H1 (cell line): ENCODE measurements around the gene SLC27A5. TPM values are rescaled to one million over a fixed set of nuclear protein-coding genes. Genes with fewer than 3 reads are reported as not detected.

ENCODE experiments used
- CTCF ChIA-PET: fragments of 300-600 bp; sonication (Branson Sonifier 250); formaldehyde crosslinking; loops from one replicate; lab custom pipeline; 2021; ENCODE audit not compliant: partially characterized antibody; lab: Charles Lee
- POLR2A ChIA-PET: fragments of 300-600 bp; sonication (Branson Sonifier 250); formaldehyde crosslinking; loops from one replicate; lab custom pipeline; 2021; ENCODE audit warnings: inconsistent platforms; ENCODE audit not compliant: partially characterized antibody; lab: Charles Lee
- DNase-seq, 2 experiments: peaks; one replicate each; pipeline versions ENCODE4 v3.0.0 to v3.0.0-alpha.2; 2010 to 2022; ENCODE audit warnings: low spot score in 2 of 2, low read depth in 1 of 2, mixed read lengths in 1 of 2
- FAIRE-seq: peaks from 2 replicates; lab custom pipeline; 2011; peaks lifted over from hg19 to GRCh38; lab: Jason Lieb, UNC
- H2AFZ ChIP-seq: 2 replicates; pipeline ENCODE4 v1.8.1; 2012; ENCODE audit warnings: low read length, inconsistent platforms
- H2AK5ac ChIP-seq: 2 replicates; pipeline ENCODE4 v1.6.1; 2013; ENCODE audit warnings: low read depth, low read length
- H2BK120ac ChIP-seq: replicated peaks from 2 replicates; pipeline ENCODE3; 2013; ENCODE audit warnings: low read depth, low read length, inconsistent platforms
- H2BK12ac ChIP-seq: 2 replicates; pipeline ENCODE4 v1.6.1; 2013; ENCODE audit warnings: low read depth, low read length
- H2BK15ac ChIP-seq: 2 replicates; pipeline ENCODE4 v1.6.1; 2013; ENCODE audit warnings: low read length
- H2BK20ac ChIP-seq: 2 replicates; pipeline ENCODE4 v1.6.1; 2013; ENCODE audit warnings: low read length
- H2BK5ac ChIP-seq: 2 replicates; pipeline ENCODE4 v1.6.1; 2013; ENCODE audit warnings: low read depth, low read length
- H3K14ac ChIP-seq: 2 replicates; pipeline ENCODE4 v1.6.1; 2013; ENCODE audit warnings: inconsistent platforms; ENCODE audit not compliant: insufficient read length
- H3K18ac ChIP-seq: 2 replicates; pipeline ENCODE4 v1.6.1; 2013; ENCODE audit warnings: low read length; ENCODE audit errors: extremely low read depth
- H3K23ac ChIP-seq: 2 replicates; pipeline ENCODE4 v1.6.1; 2013; ENCODE audit warnings: inconsistent platforms; ENCODE audit not compliant: insufficient read length
- H3K23me2 ChIP-seq: 2 replicates; pipeline ENCODE4 v1.6.1; 2013; ENCODE audit warnings: low read depth, low read length
- H3K27ac ChIP-seq: 2 replicates; pipeline ENCODE4 v1.6.1; 2011; ENCODE audit warnings: low read depth, low read length, inconsistent platforms
- H3K27me3 ChIP-seq, 4 experiments: replicated peaks in 1 of 4; 1 replicate in 1 of 4; 2 replicates in 3 of 4; pipeline versions ENCODE4 v1.6.1 to v1.8.1; 2011 to 2013; ENCODE audit warnings: low read length in 3 of 4, mild to moderate bottlenecking in 3 of 4, inconsistent platforms in 2 of 4, mixed read lengths in 2 of 4, moderate library complexity in 1 of 4; ENCODE audit not compliant: control insufficient read depth in 3 of 4, insufficient read depth in 3 of 4; ENCODE audit errors: extremely low read depth in 1 of 4
- H3K36me3 ChIP-seq, 4 experiments: 2 replicates each; pipeline versions ENCODE4 v1.6.1 to v1.8.1; 2011 to 2013; ENCODE audit warnings: mild to moderate bottlenecking in 4 of 4, low read length in 3 of 4, moderate library complexity in 2 of 4, control low read depth in 1 of 4, inconsistent platforms in 1 of 4; ENCODE audit not compliant: insufficient read depth in 4 of 4, control insufficient read depth in 2 of 4
- H3K4ac ChIP-seq: replicated peaks from 2 replicates; pipeline ENCODE3; 2013; ENCODE audit warnings: low read length, low read depth, mixed read lengths, inconsistent platforms; ENCODE audit not compliant: insufficient read length
- H3K4me1 ChIP-seq, 4 experiments: replicated peaks in 1 of 4; 1 replicate in 1 of 4; 2 replicates in 3 of 4; pipeline versions ENCODE4 v1.6.1 to v1.8.1; 2011 to 2013; ENCODE audit warnings: low read length in 3 of 4, inconsistent platforms in 2 of 4, mixed read lengths in 1 of 4; ENCODE audit not compliant: insufficient read depth in 4 of 4, control insufficient read depth in 3 of 4
- H3K4me2 ChIP-seq, 2 experiments: 2 replicates each; pipeline versions ENCODE4 v1.6.1 to v1.8.1; 2011 to 2013; ENCODE audit warnings: low read depth in 2 of 2, low read length in 2 of 2, control low read depth in 1 of 2, inconsistent platforms in 1 of 2, mild to moderate bottlenecking in 1 of 2; ENCODE audit not compliant: insufficient read depth in 1 of 2
- H3K4me3 ChIP-seq, 4 experiments: fragments of 200-600, 300-600 bp in 1 of 4; sonication (generic), shearing (Covaris generic), sonication (Bioruptor Twin) in 1 of 4; 2 replicates each; pipeline versions ENCODE4 v1.5.1 to v1.8.1; 2011 to 2016; ENCODE audit warnings: low read length in 4 of 4, low read depth in 3 of 4, control low read depth in 2 of 4, inconsistent platforms in 2 of 4, mild to moderate bottlenecking in 2 of 4, mixed read lengths in 1 of 4, moderate library complexity in 1 of 4; ENCODE audit not compliant: insufficient read depth in 2 of 4; ENCODE audit errors: extremely low read depth in 1 of 4
- H3K56ac ChIP-seq: replicated peaks from 2 replicates; pipeline ENCODE3; 2013; ENCODE audit warnings: low read depth, mild to moderate bottlenecking, mixed read lengths, low read length, inconsistent platforms; ENCODE audit not compliant: insufficient read length
- H3K79me1 ChIP-seq: 2 replicates; pipeline ENCODE4 v1.6.1; 2013; ENCODE audit warnings: low read depth, low read length, control low read depth
- H3K79me2 ChIP-seq, 2 experiments: 2 replicates each; pipeline versions ENCODE4 v1.6.1 to v1.8.1; 2012 to 2013; ENCODE audit warnings: low read length in 2 of 2, mild to moderate bottlenecking in 2 of 2, inconsistent platforms in 1 of 2; ENCODE audit not compliant: insufficient read depth in 2 of 2, control insufficient read depth in 1 of 2
- H3K9ac ChIP-seq, 4 experiments: replicated peaks in 1 of 4; 1 replicate in 1 of 4; 2 replicates in 3 of 4; pipeline versions ENCODE4 v1.6.1 to v1.8.1; 2011 to 2013; ENCODE audit warnings: low read depth in 3 of 4, low read length in 3 of 4, control low read depth in 2 of 4, mild to moderate bottlenecking in 2 of 4, moderate library complexity in 2 of 4, inconsistent platforms in 1 of 4; ENCODE audit errors: extremely low read depth in 1 of 4
- H3K9me3 ChIP-seq, 2 experiments: 2 replicates each; pipeline versions ENCODE4 v1.6.1 to v1.8.1; 2012 to 2013; ENCODE audit warnings: mild to moderate bottlenecking in 2 of 2, moderate library complexity in 2 of 2, control low read depth in 1 of 2, inconsistent platforms in 1 of 2, low read depth in 1 of 2, low read length in 1 of 2, mixed read lengths in 1 of 2; ENCODE audit not compliant: insufficient read depth in 2 of 2
- H4K20me1 ChIP-seq, 2 experiments: replicated peaks in 1 of 2; 2 replicates each; pipeline versions ENCODE3 to v1.8.1; 2011 to 2013; ENCODE audit warnings: inconsistent platforms in 2 of 2, low read length in 2 of 2, mild to moderate bottlenecking in 1 of 2; ENCODE audit not compliant: insufficient read depth in 2 of 2, control insufficient read depth in 1 of 2
- H4K5ac ChIP-seq: 2 replicates; pipeline ENCODE4 v1.6.1; 2013; ENCODE audit warnings: low read length, low read depth, mixed read lengths, inconsistent platforms; ENCODE audit not compliant: insufficient read length
- H4K8ac ChIP-seq: 2 replicates; pipeline ENCODE4 v1.8.0; 2013; ENCODE audit warnings: mild to moderate bottlenecking, moderate library complexity, low read length, inconsistent platforms; ENCODE audit not compliant: insufficient read depth; ENCODE audit errors: extremely low read depth
- H4K91ac ChIP-seq: replicated peaks from 2 replicates; pipeline ENCODE3; 2013; ENCODE audit warnings: low read length, mixed read lengths, inconsistent platforms; ENCODE audit not compliant: insufficient read length
- GTF2F1 ChIP-seq: IDR thresholded peaks from 2 replicates; pipeline ENCODE4 v1.6.1; 2012; ENCODE audit warnings: low read depth, low read length, improper control_type of control experiment, borderline replicate concordance
- JUND ChIP-seq: IDR thresholded peaks from 2 replicates; pipeline ENCODE4 v1.6.1; 2011; ENCODE audit warnings: mild to moderate bottlenecking, improper control_type of control experiment, low read length
- KDM1A ChIP-seq: fragments of 200-600, 300-600 bp; sonication (generic); IDR thresholded peaks from 2 replicates; pipeline ENCODE4 v1.7.1; 2016; ENCODE audit warnings: mild to moderate bottlenecking, low read length, borderline replicate concordance
- POLR2A ChIP-seq, 2 experiments: IDR thresholded peaks; 1 replicate in 1 of 2; 2 replicates in 1 of 2; pipeline ENCODE4 v1.6.1; 2011; ENCODE audit warnings: low read depth in 2 of 2, low read length in 2 of 2, mild to moderate bottlenecking in 2 of 2; ENCODE audit errors: control extremely low read depth in 1 of 2
- RNF2 ChIP-seq: fragments of 200-900, 300-1000 bp; sonication (generic); IDR thresholded peaks from 2 replicates; pipeline ENCODE4 v1.7.1; 2016; ENCODE audit warnings: borderline replicate concordance, low read depth, mild to moderate bottlenecking, antibody characterized with exemption, low read length; ENCODE audit not compliant: poor library complexity, severe bottlenecking; ENCODE audit errors: missing control alignments
- SIN3A ChIP-seq, 2 experiments: IDR thresholded peaks in 1 of 2; conservative IDR thresholded peaks in 1 of 2; 2 replicates each; pipeline ENCODE4 v1.6.1; 2011 to 2012; ENCODE audit warnings: low read length in 2 of 2, improper control_type of control experiment in 1 of 2, low read depth in 1 of 2, mild to moderate bottlenecking in 1 of 2
- SP2 ChIP-seq: IDR thresholded peaks from 2 replicates; pipeline ENCODE4 v1.6.1; 2012; ENCODE audit warnings: mild to moderate bottlenecking, low read length, inconsistent platforms
- TBP ChIP-seq: IDR thresholded peaks from 2 replicates; pipeline ENCODE4 v1.6.1; 2011; ENCODE audit warnings: low read depth, low read length, improper control_type of control experiment
- WGBS, 2 experiments: shearing (Covaris generic) in 1 of 2; methylation state at CpG; one replicate each; pipeline versions ENCODE4 v1.1.6 to v1.1.7; 2013 to 2015; ENCODE audit warnings: low lambda C conversion rate in 2 of 2, mixed read lengths in 2 of 2, inconsistent platforms in 1 of 2, low coverage in 1 of 2, missing lambda C conversion rate in 1 of 2; ENCODE audit not compliant: insufficient replicate concordance in 2 of 2, insufficient coverage in 1 of 2, insufficient read length in 1 of 2; ENCODE audit errors: extremely low coverage in 1 of 2, missing lambda C conversion rate in 1 of 2; 5-methylcytosine and 5-hydroxymethylcytosine counted together
- polyA plus RNA-seq, 7 experiments: library from polyadenylated mRNA; depleted of rRNA in 3 of 7; stranded (reverse) in 5 of 7; unstranded in 2 of 7; fragments of >200 nt in 5 of 7; fragments of 200-250 nt in 2 of 7; gene quantifications; 1 replicate in 5 of 7; 2 replicates in 1 of 7; 4 replicates in 1 of 7; pipeline versions ENCODE4 v1.2.1 to v1.2.3, GENCODE V29; 2011 to 2013; ENCODE audit warnings: missing spikeins in 2 of 7, mixed read lengths in 2 of 7
- total RNA-seq: library from RNA; stranded (reverse); fragmentation: NEBNext Ultra II Directional; extraction: Animal tissue kit (Norgen Biotek cat#: 25700); gene quantifications from 2 replicates; pipeline ENCODE4 v1.2.1, GENCODE V29; 2021

The SLC27A5 gene
- total and polyA plus RNA-seq, 2 of the 8 experiments (the other 6 are each of a cell fraction or from before 2014, with no cell fraction given), result 25.1 to 80.5 TPM

- Histone ChIP-seq H2BK12ac (no peak overlapping the region), H2BK120ac (no peak overlapping the region), H2AK5ac (peak overlapping the region; percentile 29; the same call in 1 of the 2 replicates), H3K27me3 (no peaks in the 10 kb centered on the region), H2BK15ac (no peak overlapping the region), H3K18ac (peak overlapping the region; percentile 5; the same call in 1 of the 2 replicates), H2BK20ac (no peak overlapping the region), H4K5ac (peak overlapping the region; percentile 73), H3K4me1 (peaks cover 0 to 28% (median 16%) of the 10 kb centered on the region in 4 experiments; a peak in 6 of 7 replicates), H3K14ac (no peak overlapping the region), H2AFZ (no peak overlapping the region), H3K23ac (no peak overlapping the region), H4K8ac (0 out of 2 replicates have a peak overlapping the region, but pooled peaks have one; percentile 4), H3K27ac (peak overlapping the region; percentile 56; the same call in 1 of the 2 replicates), H3K4me2 (peak overlapping the region; percentile 58 to 93), H3K4me3 (peak overlapping the region; percentile 37 to 70 (median 52)), H3K4ac (peak overlapping the region; percentile 41), H3K56ac (no peak overlapping the region), H3K36me3 (peaks cover 0 to 9% (median 2%) of the 10 kb centered on the region in 4 experiments; a peak in 2 of 8 replicates), H4K91ac (peak overlapping the region; percentile 97), H3K79me1 (peaks cover 5% of the 10 kb centered on the region), H2BK5ac (peak overlapping the region; percentile 80), H3K9me3 (no peaks in the 10 kb centered on the region), H4K20me1 (peaks cover 2 to 9% of the 10 kb centered on the region in 2 experiments), H3K9ac (peak overlapping the region in 3 of 4 experiments; percentile 24 to 74 (median 60); a peak in 5 of 7 replicates), H3K23me2 (peaks cover 11% of the 10 kb centered on the region), H3K79me2 (peaks cover 0 to 17% of the 10 kb centered on the region in 2 experiments; a peak in 1 of 4 replicates)
- ChIA-PET CTCF (interaction anchor here (0.6 to 1.8 kb wide), 11 partner anchors 14 to 162 kb away, joined by 3 to 10 read pairs (median 4); partner anchors contain the start of genes A1BG, UBE2M and ZNF446), POLR2A (interaction anchor here (0.8 to 21.3 kb wide), 5 partner anchors 15 to 188 kb away, joined by 3 to 650 read pairs (median 9); partner anchors contain the start of genes CHMP2A, TRIM28, UBE2M and ZSCAN22)
- DNase-seq, result no peak
- FAIRE-seq, result no peak
- 68% methylated on average over 3 of the region's 3 CpGs; no CpG with 5 or more reads in 1 of the 2 experiments for WGBS, 2 experiments
- TF ChIP-seq KDM1A, result no peak
- no peak for TF ChIP-seq RNF2
- TF ChIP-seq GTF2F1, result no peak
- TF ChIP-seq TBP, result no peak
- TF ChIP-seq SIN3A (conservative IDR thresholded peaks at IDR 0.05 in 1 of 2, IDR thresholded peaks at IDR 0.05 in 1 of 2; ENCODE audit: low read depth in 1 of 2, low read length in 2 of 2), result no peak
- no peak for TF ChIP-seq SP2
- TF ChIP-seq POLR2A (IDR thresholded peaks at IDR 0.05; ENCODE audit: control extremely low read depth in 1 of 2, low read depth in 2 of 2, low read length in 2 of 2), result peak in 1 of 2 experiments; percentile 2; a peak in 1 of 3 replicates
- no peak for TF ChIP-seq JUND
Observed at GRCh38 chr19:58514564-58515022, 2.8 kb upstream of the SLC27A5 start.
